ENCODE results near the gene TSPAN18.

TSPAN18 gene

DNA sequence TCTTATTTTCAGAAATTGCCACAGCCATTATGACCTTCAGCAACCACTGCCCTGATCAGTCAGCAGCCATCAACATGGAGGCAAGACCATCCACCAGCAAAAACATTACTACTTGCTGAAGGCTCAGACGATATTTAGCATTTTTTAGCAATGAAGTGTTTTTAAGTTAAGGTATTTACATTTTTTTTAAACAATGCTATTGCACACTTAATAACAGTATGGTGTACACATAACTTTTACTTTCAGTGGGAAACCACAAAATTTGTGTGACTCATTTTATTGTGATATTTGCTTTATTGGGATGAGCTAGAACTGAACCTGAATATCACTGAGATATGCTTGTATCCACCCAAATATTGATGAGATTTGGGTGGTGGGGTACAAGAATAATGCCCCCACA lies 110.9 kb downstream of the TSPAN18 start:
- in situ Hi-C loops (cut with MboI; ENCODE audit: low sequenced_read_pairs, unreplicated experiment), result no loop called here
- DNase-seq (ENCODE audit: low spot score), result no peak
- TF ChIP-seq, protein P1, sequence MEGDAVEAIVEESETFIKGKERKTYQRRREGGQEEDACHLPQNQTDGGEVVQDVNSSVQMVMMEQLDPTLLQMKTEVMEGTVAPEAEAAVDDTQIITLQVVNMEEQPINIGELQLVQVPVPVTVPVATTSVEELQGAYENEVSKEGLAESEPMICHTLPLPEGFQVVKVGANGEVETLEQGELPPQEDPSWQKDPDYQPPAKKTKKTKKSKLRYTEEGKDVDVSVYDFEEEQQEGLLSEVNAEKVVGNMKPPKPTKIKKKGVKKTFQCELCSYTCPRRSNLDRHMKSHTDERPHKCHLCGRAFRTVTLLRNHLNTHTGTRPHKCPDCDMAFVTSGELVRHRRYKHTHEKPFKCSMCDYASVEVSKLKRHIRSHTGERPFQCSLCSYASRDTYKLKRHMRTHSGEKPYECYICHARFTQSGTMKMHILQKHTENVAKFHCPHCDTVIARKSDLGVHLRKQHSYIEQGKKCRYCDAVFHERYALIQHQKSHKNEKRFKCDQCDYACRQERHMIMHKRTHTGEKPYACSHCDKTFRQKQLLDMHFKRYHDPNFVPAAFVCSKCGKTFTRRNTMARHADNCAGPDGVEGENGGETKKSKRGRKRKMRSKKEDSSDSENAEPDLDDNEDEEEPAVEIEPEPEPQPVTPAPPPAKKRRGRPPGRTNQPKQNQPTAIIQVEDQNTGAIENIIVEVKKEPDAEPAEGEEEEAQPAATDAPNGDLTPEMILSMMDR (IDR thresholded peaks at IDR 0.05; ENCODE audit: borderline replicate concordance, control extremely low read depth, extremely low read depth, insufficient read depth, missing control alignments), result no peak

DNA sequence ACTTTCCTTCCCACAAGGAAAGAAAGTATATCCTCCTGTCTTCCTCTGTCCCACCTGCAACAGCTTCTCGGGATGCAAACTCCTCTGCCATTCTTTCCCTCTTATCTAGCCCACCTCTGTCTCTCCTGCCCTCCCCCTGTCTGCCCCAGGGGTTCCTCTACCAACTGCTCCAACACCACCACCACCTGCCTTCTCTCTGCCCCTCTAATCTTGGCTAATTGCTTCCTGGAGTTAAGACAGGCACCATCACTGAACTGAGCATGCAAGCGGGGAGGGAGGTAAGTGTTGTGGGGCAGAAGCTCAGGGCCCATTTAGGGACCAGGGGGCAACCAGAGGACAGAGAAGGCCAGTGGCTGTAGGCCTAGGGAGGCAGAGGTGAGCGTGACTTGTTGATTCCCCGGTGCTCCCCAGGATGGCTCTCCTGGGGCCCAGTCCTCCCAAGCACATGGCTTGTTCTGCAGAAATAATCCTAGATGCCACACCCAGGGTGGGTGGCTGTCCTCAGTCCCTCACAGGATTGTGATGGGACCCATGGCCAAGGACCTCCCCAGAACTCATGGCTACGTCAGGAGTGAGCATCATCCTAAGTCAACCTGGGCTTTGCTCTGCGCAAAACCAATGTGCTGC lies 112.8 kb downstream of the TSPAN18 start:
- TF ChIP-seq, protein P1 (IDR thresholded peaks at IDR 0.05; ENCODE audit: borderline replicate concordance, control extremely low read depth, extremely low read depth, insufficient read depth, missing control alignments), result no peak
- in situ Hi-C loops (cut with MboI; ENCODE audit: low sequenced_read_pairs, unreplicated experiment), result no loop called here

GRCh38 chr11:44840085-44840478 lies 113.3 kb downstream of the TSPAN18 start:
- TF ChIP-seq, protein P1 (IDR thresholded peaks at IDR 0.05; ENCODE audit: borderline replicate concordance, control extremely low read depth, extremely low read depth, insufficient read depth, missing control alignments), result no peak
- DNase-seq (ENCODE audit: low spot score), result no peak
- in situ Hi-C loops (cut with MboI; ENCODE audit: low sequenced_read_pairs, unreplicated experiment), result no loop called here

More for the DNA sequence above, 112.8 kb downstream of the TSPAN18 start:
- DNase-seq (ENCODE audit: low spot score), result no peak

- in situ Hi-C loops (cut with MboI; ENCODE audit: low sequenced_read_pairs, unreplicated experiment), result no loop called here
- TF ChIP-seq, protein P1 (IDR thresholded peaks at IDR 0.05; ENCODE audit: borderline replicate concordance, control extremely low read depth, extremely low read depth, insufficient read depth, missing control alignments), result no peak
- no peak for DNase-seq (ENCODE audit: low spot score)
These were observed 113.9 kb downstream of the TSPAN18 start for GRCh38 chr11:44840521-44841251.

DNA sequence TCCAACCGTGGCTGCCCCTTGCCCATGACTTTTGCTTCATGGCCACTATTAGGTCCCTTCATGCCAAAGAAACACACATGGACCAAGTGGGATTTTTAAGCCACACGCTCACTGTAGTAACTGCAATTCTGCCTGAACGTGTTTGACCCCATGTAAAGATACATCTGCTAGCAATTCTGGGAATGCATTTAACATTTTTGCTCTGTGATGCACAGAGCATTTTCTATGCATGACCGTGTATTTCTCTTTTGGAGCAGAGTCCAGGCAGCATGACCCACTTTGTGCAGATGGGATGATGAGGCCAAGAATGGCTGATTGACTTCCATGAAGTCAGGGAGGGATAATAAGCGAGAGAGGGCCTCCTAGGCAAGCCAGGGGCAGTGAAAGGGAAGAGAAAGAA lies 115.5 kb downstream of the TSPAN18 start:
- in situ Hi-C loops (cut with MboI; ENCODE audit: low sequenced_read_pairs, unreplicated experiment), result no loop called here
- DNase-seq (ENCODE audit: low spot score), result no peak

GRCh38 chr11:44846852-44847251 lies 120.1 kb downstream of the TSPAN18 start:
- TF ChIP-seq, protein P1 (IDR thresholded peaks at IDR 0.05; ENCODE audit: borderline replicate concordance, control extremely low read depth, extremely low read depth, insufficient read depth, missing control alignments), result no peak
- DNase-seq (ENCODE audit: low spot score), result no peak
- in situ Hi-C loops (cut with MboI; ENCODE audit: low sequenced_read_pairs, unreplicated experiment), result no loop called here

More for the DNA sequence above, 115.5 kb downstream of the TSPAN18 start:
- TF ChIP-seq, protein P1 (IDR thresholded peaks at IDR 0.05; ENCODE audit: borderline replicate concordance, control extremely low read depth, extremely low read depth, insufficient read depth, missing control alignments), result no peak

Data from GM13976 (cell line).